HG02938 (cell line): Measurements from ENCODE around the gene DDB1.

Source experiments
- ATAC-seq: cut with Tn5 transposase; IDR thresholded peaks from one replicate; pipeline ENCODE4 v1.9.1; 2021; ENCODE audit warnings: mild to moderate bottlenecking, moderate library complexity; ENCODE audit not compliant: unreplicated experiment

Gene DDB1

GRCh38 chr11:61357233-61357893, 24.5 kb upstream of the DDB1 start:
- no peak for ATAC-seq

GRCh38 chr11:61356706-61357105, 23.8 kb upstream of the DDB1 start:
- no peak for ATAC-seq

- no peak for ATAC-seq
Measured at GRCh38 chr11:61354208-61354607, 21.3 kb upstream of the DDB1 start.

GRCh38 chr11:61353131-61354067, 20.5 kb upstream of the DDB1 start:
- no peak for ATAC-seq

GRCh38 chr11:61352038-61352437, 19.1 kb upstream of the DDB1 start:
- ATAC-seq: no peak

GRCh38 chr11:61350803-61351202, 17.9 kb upstream of the DDB1 start:
- no peak for ATAC-seq

- no peak for ATAC-seq
Measured at GRCh38 chr11:61350336-61350735, 17.4 kb upstream of the DDB1 start.

- ATAC-seq: no peak
Measured at GRCh38 chr11:61349916-61350315, 17.0 kb upstream of the DDB1 start.

- no peak for ATAC-seq
Measured at GRCh38 chr11:61349189-61349751, 16.4 kb upstream of the DDB1 start.

- no peak for ATAC-seq
Measured at GRCh38 chr11:61347916-61348461, 15.1 kb upstream of the DDB1 start.

GRCh38 chr11:61345954-61346843, 13.3 kb upstream of the DDB1 start:
- ATAC-seq: no peak

GRCh38 chr11:61345170-61345610, 12.3 kb upstream of the DDB1 start:
- no peak for ATAC-seq

GRCh38 chr11:61343792-61344745, 11.2 kb upstream of the DDB1 start:
- ATAC-seq: no peak

GRCh38 chr11:61342207-61342803, 9.4 kb upstream of the DDB1 start:
- no peak for ATAC-seq

- no peak for ATAC-seq
Measured at GRCh38 chr11:61341706-61342105, 8.8 kb upstream of the DDB1 start.

- no peak for ATAC-seq
Measured at GRCh38 chr11:61340979-61341378, 8.1 kb upstream of the DDB1 start.

GRCh38 chr11:61339490-61339878, 6.6 kb upstream of the DDB1 start:
- no peak for ATAC-seq

- ATAC-seq: no peak
Measured at GRCh38 chr11:61338783-61339489, 6.0 kb upstream of the DDB1 start.
